ENCODE results near the gene TGFBR3. TPM values are rescaled to one million over a fixed set of nuclear protein-coding genes. Genes with fewer than 3 reads are reported as not detected.

TGFBR3 gene
- total RNA-seq, 1 experiment from 2014 or later, result 4.2 TPM

DNA sequence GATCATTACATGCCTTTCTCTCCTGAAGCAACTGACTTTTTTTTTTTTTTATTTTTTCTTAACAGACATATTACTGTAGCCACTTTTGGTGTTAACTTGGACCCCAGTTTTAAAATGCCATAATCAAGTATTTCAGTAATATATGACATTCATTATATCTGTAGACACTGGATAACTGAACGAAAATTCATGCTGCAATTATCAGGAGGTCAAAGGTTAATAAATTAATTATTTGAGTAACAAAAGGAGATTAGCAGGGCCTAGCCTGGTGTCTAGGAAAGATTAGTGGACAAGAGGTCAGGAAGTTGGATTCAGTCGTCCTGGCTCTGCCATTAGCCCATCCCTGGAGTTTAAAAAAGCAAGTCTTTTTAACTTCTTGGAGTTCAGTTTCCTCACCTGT lies 168.1 kb downstream of the TGFBR3 start:
- no peaks in the 10 kb centered on the region for H3K9me3 Mint-ChIP-seq
- no peaks in the 10 kb centered on the region for H3K36me3 Mint-ChIP-seq
- ChIA-PET POLR2A (interaction anchor here (0.5 kb wide), 1 partner anchor 218 kb away, joined by 7 read pairs; no protein-coding TSS in a partner anchor), CTCF (no interaction called here)
- no peak overlapping the region for H3K4me3 Mint-ChIP-seq
- H3K27me3 Mint-ChIP-seq (ENCODE audit: low read depth), result no peaks in the 10 kb centered on the region
- no peak for DNase-seq (ENCODE audit: low spot score)
- peaks cover 20% of the 10 kb centered on the region for H3K4me1 Mint-ChIP-seq
- no peak overlapping the region for H3K27ac Mint-ChIP-seq
- ATAC-seq, result no peak
- TF ChIP-seq ZNF317 (CRISPR knock-in tag; IDR thresholded peaks at IDR 0.05; ENCODE audit: borderline replicate concordance, low read depth) (no peak), ZNF219 (CRISPR knock-in tag; IDR thresholded peaks at IDR 0.05; ENCODE audit: borderline replicate concordance) (no peak), JAZF1 (CRISPR knock-in tag; IDR thresholded peaks at IDR 0.05) (no peak), SP1 (CRISPR knock-in tag; conservative IDR thresholded peaks at IDR 0.05) (no peak), TP53 (CRISPR knock-in tag; IDR thresholded peaks at IDR 0.05) (no peak), ELF4 (CRISPR knock-in tag; IDR thresholded peaks at IDR 0.05; ENCODE audit: low read depth) (no peak), KAT7 (CRISPR knock-in tag; IDR thresholded peaks at IDR 0.05; ENCODE audit: borderline replicate concordance) (no peak), NR2C2 (CRISPR knock-in tag; IDR thresholded peaks at IDR 0.05) (no peak), HMGA2 (CRISPR knock-in tag; IDR thresholded peaks at IDR 0.05) (no peak), NFYB (CRISPR knock-in tag; conservative IDR thresholded peaks at IDR 0.05; ENCODE audit: low read depth) (no peak)
- TF ChIP-seq, protein P1, sequence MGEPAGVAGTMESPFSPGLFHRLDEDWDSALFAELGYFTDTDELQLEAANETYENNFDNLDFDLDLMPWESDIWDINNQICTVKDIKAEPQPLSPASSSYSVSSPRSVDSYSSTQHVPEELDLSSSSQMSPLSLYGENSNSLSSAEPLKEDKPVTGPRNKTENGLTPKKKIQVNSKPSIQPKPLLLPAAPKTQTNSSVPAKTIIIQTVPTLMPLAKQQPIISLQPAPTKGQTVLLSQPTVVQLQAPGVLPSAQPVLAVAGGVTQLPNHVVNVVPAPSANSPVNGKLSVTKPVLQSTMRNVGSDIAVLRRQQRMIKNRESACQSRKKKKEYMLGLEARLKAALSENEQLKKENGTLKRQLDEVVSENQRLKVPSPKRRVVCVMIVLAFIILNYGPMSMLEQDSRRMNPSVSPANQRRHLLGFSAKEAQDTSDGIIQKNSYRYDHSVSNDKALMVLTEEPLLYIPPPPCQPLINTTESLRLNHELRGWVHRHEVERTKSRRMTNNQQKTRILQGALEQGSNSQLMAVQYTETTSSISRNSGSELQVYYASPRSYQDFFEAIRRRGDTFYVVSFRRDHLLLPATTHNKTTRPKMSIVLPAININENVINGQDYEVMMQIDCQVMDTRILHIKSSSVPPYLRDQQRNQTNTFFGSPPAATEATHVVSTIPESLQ (CRISPR knock-in tag; IDR thresholded peaks at IDR 0.05), result no peak
- TF ChIP-seq, protein P2, sequence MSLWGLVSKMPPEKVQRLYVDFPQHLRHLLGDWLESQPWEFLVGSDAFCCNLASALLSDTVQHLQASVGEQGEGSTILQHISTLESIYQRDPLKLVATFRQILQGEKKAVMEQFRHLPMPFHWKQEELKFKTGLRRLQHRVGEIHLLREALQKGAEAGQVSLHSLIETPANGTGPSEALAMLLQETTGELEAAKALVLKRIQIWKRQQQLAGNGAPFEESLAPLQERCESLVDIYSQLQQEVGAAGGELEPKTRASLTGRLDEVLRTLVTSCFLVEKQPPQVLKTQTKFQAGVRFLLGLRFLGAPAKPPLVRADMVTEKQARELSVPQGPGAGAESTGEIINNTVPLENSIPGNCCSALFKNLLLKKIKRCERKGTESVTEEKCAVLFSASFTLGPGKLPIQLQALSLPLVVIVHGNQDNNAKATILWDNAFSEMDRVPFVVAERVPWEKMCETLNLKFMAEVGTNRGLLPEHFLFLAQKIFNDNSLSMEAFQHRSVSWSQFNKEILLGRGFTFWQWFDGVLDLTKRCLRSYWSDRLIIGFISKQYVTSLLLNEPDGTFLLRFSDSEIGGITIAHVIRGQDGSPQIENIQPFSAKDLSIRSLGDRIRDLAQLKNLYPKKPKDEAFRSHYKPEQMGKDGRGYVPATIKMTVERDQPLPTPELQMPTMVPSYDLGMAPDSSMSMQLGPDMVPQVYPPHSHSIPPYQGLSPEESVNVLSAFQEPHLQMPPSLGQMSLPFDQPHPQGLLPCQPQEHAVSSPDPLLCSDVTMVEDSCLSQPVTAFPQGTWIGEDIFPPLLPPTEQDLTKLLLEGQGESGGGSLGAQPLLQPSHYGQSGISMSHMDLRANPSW (CRISPR knock-in tag; conservative IDR thresholded peaks at IDR 0.05; ENCODE audit: low read depth), result no peak
- TF ChIP-seq, protein P3, sequence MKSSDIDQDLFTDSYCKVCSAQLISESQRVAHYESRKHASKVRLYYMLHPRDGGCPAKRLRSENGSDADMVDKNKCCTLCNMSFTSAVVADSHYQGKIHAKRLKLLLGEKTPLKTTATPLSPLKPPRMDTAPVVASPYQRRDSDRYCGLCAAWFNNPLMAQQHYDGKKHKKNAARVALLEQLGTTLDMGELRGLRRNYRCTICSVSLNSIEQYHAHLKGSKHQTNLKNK (CRISPR knock-in tag; IDR thresholded peaks at IDR 0.05), result no peak
- TF ChIP-seq, protein P4, sequence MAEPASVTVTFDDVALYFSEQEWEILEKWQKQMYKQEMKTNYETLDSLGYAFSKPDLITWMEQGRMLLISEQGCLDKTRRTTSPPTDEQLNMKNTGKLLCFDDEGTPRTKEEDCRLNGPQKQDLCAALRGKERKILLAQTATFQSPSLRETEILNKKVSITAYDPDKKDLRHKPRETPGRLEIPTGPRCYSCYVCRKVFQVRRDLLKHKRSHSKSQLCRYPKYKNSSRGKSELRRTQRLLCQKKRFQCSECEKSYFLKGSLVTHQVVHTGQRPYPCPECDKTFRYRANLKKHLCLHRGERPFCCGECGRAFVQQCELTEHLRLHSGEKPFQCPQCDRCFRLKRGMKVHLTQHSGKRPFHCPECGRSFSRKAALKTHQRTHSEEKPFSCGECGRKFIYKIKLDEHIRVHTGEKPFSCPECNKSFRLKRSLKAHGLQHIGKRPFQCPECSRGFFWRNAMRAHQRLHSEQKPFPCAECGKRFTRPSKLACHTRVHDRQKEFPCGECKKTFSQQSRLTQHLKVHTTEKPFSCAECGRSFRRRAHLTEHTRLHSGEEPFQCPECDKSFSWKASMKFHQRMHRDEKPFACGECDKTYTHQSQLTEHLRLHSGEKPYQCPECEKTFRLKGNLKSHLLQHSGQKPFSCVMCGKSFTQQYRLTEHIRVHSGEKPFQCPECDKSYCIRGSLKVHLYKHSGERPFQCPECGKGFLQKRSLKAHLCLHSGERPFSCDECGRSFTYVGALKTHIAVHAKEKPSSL (CRISPR knock-in tag; conservative IDR thresholded peaks at IDR 0.05), result no peak
- TF ChIP-seq, protein P5, sequence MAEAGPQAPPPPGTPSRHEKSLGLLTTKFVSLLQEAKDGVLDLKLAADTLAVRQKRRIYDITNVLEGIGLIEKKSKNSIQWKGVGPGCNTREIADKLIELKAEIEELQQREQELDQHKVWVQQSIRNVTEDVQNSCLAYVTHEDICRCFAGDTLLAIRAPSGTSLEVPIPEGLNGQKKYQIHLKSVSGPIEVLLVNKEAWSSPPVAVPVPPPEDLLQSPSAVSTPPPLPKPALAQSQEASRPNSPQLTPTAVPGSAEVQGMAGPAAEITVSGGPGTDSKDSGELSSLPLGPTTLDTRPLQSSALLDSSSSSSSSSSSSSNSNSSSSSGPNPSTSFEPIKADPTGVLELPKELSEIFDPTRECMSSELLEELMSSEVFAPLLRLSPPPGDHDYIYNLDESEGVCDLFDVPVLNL (CRISPR knock-in tag; IDR thresholded peaks at IDR 0.05; ENCODE audit: borderline replicate concordance, low read depth), result no peak
- TF ChIP-seq, protein P6, sequence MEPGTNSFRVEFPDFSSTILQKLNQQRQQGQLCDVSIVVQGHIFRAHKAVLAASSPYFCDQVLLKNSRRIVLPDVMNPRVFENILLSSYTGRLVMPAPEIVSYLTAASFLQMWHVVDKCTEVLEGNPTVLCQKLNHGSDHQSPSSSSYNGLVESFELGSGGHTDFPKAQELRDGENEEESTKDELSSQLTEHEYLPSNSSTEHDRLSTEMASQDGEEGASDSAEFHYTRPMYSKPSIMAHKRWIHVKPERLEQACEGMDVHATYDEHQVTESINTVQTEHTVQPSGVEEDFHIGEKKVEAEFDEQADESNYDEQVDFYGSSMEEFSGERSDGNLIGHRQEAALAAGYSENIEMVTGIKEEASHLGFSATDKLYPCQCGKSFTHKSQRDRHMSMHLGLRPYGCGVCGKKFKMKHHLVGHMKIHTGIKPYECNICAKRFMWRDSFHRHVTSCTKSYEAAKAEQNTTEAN (CRISPR knock-in tag; IDR thresholded peaks at IDR 0.05), result no peak
- TF ChIP-seq, protein P7, sequence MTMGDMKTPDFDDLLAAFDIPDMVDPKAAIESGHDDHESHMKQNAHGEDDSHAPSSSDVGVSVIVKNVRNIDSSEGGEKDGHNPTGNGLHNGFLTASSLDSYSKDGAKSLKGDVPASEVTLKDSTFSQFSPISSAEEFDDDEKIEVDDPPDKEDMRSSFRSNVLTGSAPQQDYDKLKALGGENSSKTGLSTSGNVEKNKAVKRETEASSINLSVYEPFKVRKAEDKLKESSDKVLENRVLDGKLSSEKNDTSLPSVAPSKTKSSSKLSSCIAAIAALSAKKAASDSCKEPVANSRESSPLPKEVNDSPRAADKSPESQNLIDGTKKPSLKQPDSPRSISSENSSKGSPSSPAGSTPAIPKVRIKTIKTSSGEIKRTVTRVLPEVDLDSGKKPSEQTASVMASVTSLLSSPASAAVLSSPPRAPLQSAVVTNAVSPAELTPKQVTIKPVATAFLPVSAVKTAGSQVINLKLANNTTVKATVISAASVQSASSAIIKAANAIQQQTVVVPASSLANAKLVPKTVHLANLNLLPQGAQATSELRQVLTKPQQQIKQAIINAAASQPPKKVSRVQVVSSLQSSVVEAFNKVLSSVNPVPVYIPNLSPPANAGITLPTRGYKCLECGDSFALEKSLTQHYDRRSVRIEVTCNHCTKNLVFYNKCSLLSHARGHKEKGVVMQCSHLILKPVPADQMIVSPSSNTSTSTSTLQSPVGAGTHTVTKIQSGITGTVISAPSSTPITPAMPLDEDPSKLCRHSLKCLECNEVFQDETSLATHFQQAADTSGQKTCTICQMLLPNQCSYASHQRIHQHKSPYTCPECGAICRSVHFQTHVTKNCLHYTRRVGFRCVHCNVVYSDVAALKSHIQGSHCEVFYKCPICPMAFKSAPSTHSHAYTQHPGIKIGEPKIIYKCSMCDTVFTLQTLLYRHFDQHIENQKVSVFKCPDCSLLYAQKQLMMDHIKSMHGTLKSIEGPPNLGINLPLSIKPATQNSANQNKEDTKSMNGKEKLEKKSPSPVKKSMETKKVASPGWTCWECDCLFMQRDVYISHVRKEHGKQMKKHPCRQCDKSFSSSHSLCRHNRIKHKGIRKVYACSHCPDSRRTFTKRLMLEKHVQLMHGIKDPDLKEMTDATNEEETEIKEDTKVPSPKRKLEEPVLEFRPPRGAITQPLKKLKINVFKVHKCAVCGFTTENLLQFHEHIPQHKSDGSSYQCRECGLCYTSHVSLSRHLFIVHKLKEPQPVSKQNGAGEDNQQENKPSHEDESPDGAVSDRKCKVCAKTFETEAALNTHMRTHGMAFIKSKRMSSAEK (CRISPR knock-in tag; IDR thresholded peaks at IDR 0.05; ENCODE audit: borderline replicate concordance), result no peak
- TF ChIP-seq, protein P8, sequence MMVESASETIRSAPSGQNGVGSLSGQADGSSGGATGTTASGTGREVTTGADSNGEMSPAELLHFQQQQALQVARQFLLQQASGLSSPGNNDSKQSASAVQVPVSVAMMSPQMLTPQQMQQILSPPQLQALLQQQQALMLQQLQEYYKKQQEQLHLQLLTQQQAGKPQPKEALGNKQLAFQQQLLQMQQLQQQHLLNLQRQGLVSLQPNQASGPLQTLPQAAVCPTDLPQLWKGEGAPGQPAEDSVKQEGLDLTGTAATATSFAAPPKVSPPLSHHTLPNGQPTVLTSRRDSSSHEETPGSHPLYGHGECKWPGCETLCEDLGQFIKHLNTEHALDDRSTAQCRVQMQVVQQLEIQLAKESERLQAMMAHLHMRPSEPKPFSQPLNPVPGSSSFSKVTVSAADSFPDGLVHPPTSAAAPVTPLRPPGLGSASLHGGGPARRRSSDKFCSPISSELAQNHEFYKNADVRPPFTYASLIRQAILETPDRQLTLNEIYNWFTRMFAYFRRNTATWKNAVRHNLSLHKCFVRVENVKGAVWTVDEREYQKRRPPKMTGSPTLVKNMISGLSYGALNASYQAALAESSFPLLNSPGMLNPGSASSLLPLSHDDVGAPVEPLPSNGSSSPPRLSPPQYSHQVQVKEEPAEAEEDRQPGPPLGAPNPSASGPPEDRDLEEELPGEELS (CRISPR knock-in tag; IDR thresholded peaks at IDR 0.05), result no peak
- TF ChIP-seq, protein P9, sequence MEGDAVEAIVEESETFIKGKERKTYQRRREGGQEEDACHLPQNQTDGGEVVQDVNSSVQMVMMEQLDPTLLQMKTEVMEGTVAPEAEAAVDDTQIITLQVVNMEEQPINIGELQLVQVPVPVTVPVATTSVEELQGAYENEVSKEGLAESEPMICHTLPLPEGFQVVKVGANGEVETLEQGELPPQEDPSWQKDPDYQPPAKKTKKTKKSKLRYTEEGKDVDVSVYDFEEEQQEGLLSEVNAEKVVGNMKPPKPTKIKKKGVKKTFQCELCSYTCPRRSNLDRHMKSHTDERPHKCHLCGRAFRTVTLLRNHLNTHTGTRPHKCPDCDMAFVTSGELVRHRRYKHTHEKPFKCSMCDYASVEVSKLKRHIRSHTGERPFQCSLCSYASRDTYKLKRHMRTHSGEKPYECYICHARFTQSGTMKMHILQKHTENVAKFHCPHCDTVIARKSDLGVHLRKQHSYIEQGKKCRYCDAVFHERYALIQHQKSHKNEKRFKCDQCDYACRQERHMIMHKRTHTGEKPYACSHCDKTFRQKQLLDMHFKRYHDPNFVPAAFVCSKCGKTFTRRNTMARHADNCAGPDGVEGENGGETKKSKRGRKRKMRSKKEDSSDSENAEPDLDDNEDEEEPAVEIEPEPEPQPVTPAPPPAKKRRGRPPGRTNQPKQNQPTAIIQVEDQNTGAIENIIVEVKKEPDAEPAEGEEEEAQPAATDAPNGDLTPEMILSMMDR (IDR thresholded peaks at IDR 0.05), result no peak
